WERI-Rb-1 (cell line): Measurements from ENCODE around the gene CYP46A1.

Experiments
- DNase-seq: peaks from one replicate; pipeline ENCODE4 v3.0.0-alpha.2; 2020
- H3K27ac ChIP-seq: fragments of 250-450 bp; sonication (Bioruptor Pico); 2 replicates; pipeline ENCODE4 v1.5.1; 2020; ENCODE audit warnings: mild to moderate bottlenecking, moderate library complexity
- H3K27me3 ChIP-seq: fragments of 250-450 bp; sonication (Bioruptor Pico); 2 replicates; pipeline ENCODE4 v1.5.1; 2021; ENCODE audit warnings: mild to moderate bottlenecking, low read depth, moderate library complexity; ENCODE audit not compliant: insufficient read depth, severe bottlenecking
- H3K36me3 ChIP-seq: fragments of 250-450 bp; sonication (Bioruptor Pico); 2 replicates; pipeline ENCODE4 v1.5.1; 2020; ENCODE audit warnings: mild to moderate bottlenecking, moderate library complexity
- H3K4me3 ChIP-seq: 2 replicates; pipeline ENCODE4 v1.5.1; 2011; ENCODE audit warnings: low read depth, mild to moderate bottlenecking, control low read depth, low read length
- H3K9me3 ChIP-seq: fragments of 250-450 bp; sonication (Bioruptor Pico); 2 replicates; pipeline ENCODE4 v1.5.1; 2021; ENCODE audit warnings: mild to moderate bottlenecking, moderate library complexity; ENCODE audit not compliant: severe bottlenecking
- CTCF ChIP-seq: IDR thresholded peaks from 2 replicates; pipeline ENCODE4 v1.5.1; 2011; ENCODE audit warnings: low read depth, mild to moderate bottlenecking, control low read depth, inconsistent platforms, low read length

The CYP46A1 gene

GRCh38 chr14:99722741-99723140 lies 38.6 kb downstream of the CYP46A1 start:
- DNase-seq = no peak
- no peaks in the 10 kb centered on the region for H3K36me3 ChIP-seq
- no peaks in the 10 kb centered on the region for H3K27me3 ChIP-seq
- peaks cover 2% of the 10 kb centered on the region for H3K9me3 ChIP-seq
- TF ChIP-seq CTCF = no peak
- no peak overlapping the region for H3K4me3 ChIP-seq
- H3K27ac ChIP-seq = peak overlapping the region; percentile 82

GRCh38 chr14:99724196-99724891 lies 40.2 kb downstream of the CYP46A1 start:
- DNase-seq = peak; percentile 80
- H3K27me3 ChIP-seq = no peaks in the 10 kb centered on the region
- no peak for TF ChIP-seq CTCF

GRCh38 chr14:99724939-99725773 lies 41.1 kb downstream of the CYP46A1 start:
- no peak overlapping the region for H3K4me3 ChIP-seq

More at GRCh38 chr14:99724196-99724891, 40.2 kb downstream of the CYP46A1 start:
- H3K4me3 ChIP-seq = peak overlapping the region; percentile 0; the same call in 1 of the 2 replicates
- no peaks in the 10 kb centered on the region for H3K36me3 ChIP-seq
- peak overlapping the region; percentile 82 for H3K27ac ChIP-seq
- peaks cover 2% of the 10 kb centered on the region for H3K9me3 ChIP-seq

GRCh38 chr14:99725774-99726537 lies 41.9 kb downstream of the CYP46A1 start:
- Histone ChIP-seq H3K4me3 (no peak overlapping the region), H3K27ac (peak overlapping the region; percentile 82), H3K36me3 (no peaks in the 10 kb centered on the region), H3K9me3 (peaks cover 2% of the 10 kb centered on the region), H3K27me3 (no peaks in the 10 kb centered on the region)
- DNase-seq = no peak
- TF ChIP-seq CTCF = no peak

More at GRCh38 chr14:99724939-99725773, 41.1 kb downstream of the CYP46A1 start:
- no peak for DNase-seq
- H3K36me3 ChIP-seq = no peaks in the 10 kb centered on the region
- TF ChIP-seq CTCF = no peak
- H3K27me3 ChIP-seq = no peaks in the 10 kb centered on the region
- peak overlapping the region; percentile 82 for H3K27ac ChIP-seq
- H3K9me3 ChIP-seq = peaks cover 2% of the 10 kb centered on the region

GRCh38 chr14:99726538-99727095 lies 42.5 kb downstream of the CYP46A1 start:
- H3K27ac ChIP-seq = no peak overlapping the region
- no peak for TF ChIP-seq CTCF
- no peak overlapping the region for H3K4me3 ChIP-seq
- H3K27me3 ChIP-seq = no peaks in the 10 kb centered on the region
- no peak for DNase-seq
- no peaks in the 10 kb centered on the region for H3K36me3 ChIP-seq
- H3K9me3 ChIP-seq = peaks cover 2% of the 10 kb centered on the region
